Fibroblast of mammary gland (primary cell): ENCODE results near the gene LNPEP.

ENCODE experiments used
- DNase-seq: peaks from one replicate; pipeline ENCODE4 v3.0.0-alpha.2; 2010; ENCODE audit warnings: low read depth
- H3K4me3 ChIP-seq: 2 replicates; pipeline ENCODE4 v1.5.1; 2011; ENCODE audit warnings: low read depth, mild to moderate bottlenecking, low read length, moderate library complexity; ENCODE audit not compliant: control insufficient read depth
- TF ChIP-seq, protein P1 (sequence below): conservative IDR thresholded peaks from 2 replicates; pipeline ENCODE4 v1.5.1; 2011; ENCODE audit warnings: low read depth, low read length, inconsistent platforms; ENCODE audit not compliant: control insufficient read depth, insufficient read depth

The LNPEP gene

DNA sequence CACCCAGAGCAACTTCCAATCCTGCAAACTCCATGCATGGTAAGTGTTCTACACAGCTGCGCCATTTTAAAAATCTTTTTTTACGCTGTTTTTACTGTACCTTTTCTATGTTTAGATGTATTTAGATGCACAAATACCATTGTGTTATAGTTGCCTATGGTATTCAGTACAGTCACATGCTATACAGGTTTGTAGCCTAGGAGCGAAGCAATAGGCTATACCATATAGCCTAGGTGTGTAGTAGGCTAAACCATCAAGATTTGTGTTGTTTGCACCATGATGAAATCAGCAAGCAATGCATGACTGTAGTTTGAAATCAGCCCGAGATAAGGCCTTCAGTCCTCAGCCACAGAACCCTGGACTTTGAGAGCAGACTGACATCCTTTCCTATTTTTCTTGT lies 105.4 kb downstream of the LNPEP start:
- DNase-seq, result no peak
- TF ChIP-seq, protein P1, sequence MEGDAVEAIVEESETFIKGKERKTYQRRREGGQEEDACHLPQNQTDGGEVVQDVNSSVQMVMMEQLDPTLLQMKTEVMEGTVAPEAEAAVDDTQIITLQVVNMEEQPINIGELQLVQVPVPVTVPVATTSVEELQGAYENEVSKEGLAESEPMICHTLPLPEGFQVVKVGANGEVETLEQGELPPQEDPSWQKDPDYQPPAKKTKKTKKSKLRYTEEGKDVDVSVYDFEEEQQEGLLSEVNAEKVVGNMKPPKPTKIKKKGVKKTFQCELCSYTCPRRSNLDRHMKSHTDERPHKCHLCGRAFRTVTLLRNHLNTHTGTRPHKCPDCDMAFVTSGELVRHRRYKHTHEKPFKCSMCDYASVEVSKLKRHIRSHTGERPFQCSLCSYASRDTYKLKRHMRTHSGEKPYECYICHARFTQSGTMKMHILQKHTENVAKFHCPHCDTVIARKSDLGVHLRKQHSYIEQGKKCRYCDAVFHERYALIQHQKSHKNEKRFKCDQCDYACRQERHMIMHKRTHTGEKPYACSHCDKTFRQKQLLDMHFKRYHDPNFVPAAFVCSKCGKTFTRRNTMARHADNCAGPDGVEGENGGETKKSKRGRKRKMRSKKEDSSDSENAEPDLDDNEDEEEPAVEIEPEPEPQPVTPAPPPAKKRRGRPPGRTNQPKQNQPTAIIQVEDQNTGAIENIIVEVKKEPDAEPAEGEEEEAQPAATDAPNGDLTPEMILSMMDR, result no peak
- no peak overlapping the region for H3K4me3 ChIP-seq

DNA sequence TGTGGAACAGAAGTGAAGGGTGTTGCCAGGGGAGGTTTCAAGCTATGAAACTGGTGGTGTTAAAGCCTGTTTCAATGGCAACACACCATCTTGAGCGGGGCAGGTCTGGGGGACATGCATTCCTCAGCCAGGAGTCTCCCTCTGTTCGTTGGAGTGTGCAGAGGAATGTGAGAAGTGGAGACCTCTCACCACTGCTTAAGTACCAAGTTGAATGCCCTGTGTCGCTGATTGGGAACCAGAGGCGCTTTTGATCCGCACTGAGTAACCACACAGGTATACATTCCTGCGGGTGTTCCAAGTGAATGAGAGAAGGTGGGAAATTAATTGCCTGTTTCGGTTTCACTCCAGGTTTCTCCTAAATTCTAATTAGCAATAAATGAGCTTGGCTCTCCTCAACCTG lies 107.1 kb downstream of the LNPEP start:
- H3K4me3 ChIP-seq, result no peak overlapping the region
- TF ChIP-seq, protein P1, result no peak
- no peak for DNase-seq

DNA sequence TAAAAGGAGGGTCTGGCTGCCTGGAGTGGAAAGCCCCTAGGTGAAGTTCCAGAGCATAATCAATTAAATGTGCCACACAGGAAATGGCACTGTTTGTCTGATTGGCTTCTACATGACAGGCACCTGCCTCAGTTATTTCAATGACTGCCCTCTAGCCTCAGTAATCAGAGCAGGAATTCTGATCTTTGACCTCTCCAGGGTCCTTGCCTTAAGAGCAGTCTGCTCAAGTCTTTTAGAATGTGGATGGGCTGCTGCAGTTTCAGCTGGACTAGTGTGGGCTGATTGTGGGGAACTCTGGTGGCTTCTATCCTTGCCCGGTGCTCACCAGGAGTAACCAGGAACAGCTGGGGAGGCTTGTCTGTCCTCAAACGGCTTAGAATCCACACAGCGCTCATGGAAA lies 107.6 kb downstream of the LNPEP start:
- no peak for DNase-seq
- TF ChIP-seq, protein P1, result no peak
- no peak overlapping the region for H3K4me3 ChIP-seq

DNA sequence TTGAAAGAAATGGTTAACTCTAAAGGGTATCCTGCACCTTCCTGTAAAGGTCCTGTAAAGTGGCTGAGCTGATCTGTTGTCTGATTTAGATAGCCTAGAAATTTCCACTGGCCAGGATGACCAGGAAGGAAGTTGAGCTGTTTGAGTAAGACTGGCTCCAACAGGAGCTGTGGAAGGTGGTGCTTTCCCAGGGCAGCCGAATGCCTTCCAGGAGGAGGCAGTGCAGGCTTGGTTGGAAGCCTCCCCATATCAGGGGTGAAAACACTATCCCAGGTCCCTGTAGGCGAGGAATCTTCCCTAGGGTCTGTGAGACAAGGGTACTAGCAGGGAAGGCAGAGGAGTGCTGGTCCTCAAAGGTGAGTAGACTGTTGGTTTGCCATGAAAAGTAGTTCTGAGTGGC lies 108.2 kb downstream of the LNPEP start:
- TF ChIP-seq, protein P1, result peak; percentile 46
- H3K4me3 ChIP-seq, result no peak overlapping the region
- DNase-seq, result peak; percentile 33

DNA sequence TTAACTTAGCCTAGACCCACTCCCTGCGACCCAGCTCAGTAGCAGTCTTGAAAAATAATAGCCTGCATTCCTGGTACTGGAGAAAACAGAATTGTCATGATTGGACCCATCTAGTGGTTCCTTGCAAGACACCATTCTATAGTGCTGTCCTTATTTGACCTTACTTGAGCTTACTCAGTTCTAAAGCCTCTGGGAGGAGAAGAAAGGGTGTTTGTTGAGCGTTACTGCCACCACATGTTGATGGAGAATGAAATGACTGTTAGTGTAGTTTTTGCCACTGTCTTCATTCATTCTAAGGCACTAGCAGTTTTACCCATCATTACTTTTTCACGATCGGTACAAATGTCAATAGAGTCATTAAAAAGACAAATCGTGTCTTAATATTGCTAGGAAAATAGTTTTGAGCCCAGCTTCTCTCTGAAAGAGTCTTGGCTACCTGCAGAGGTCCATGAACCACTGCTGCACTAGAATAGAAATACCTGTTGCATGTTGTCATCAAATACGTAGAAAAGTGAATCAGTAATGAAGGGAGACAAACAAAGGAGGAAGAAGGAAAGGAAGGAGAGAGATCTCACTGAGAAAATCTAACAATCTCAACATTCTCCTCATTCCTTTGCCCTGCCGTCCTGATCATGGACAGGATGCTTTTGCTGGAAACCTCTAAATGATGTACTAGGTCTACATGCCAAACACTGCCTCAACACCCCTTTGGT lies 110.5 kb downstream of the LNPEP start:
- DNase-seq, result peak; percentile 48
- TF ChIP-seq, protein P1, result peak; percentile 18
- no peak overlapping the region for H3K4me3 ChIP-seq

DNA sequence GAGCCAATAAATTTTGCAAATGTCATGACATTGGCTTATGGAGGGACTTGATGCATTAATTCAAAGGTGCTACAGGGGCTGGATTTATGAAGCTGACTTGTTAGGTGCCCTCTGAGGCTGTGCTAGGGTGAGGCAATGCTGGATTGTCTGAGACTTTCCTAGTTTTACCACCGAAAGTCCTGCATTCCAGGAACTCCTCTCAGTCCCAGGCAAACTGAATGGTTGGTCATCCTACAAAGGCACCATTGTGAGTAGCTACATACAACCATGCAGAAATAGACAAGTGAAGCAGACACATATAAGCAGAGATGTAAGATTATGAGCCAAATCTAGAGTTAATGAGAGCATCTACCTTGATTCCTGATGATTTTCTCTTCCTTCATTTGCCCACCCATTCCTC lies 111.2 kb downstream of the LNPEP start:
- DNase-seq, result no peak

More for the DNA sequence above, 111.2 kb downstream of the LNPEP start:
- TF ChIP-seq, protein P1, result no peak
- H3K4me3 ChIP-seq, result no peak overlapping the region
